Choroid plexus epithelial cell (primary cell): ENCODE measurements around the gene RAB4A.

Experiments used
- DNase-seq: peaks from one replicate; pipeline ENCODE4 v3.0.0-alpha.2; 2010; ENCODE audit warnings: low read depth
- H3K4me3 ChIP-seq: 2 replicates; pipeline ENCODE4 v1.5.1; 2011; ENCODE audit warnings: low read depth, mild to moderate bottlenecking, control low read depth, low read length, moderate library complexity
- TF ChIP-seq, protein P1 (sequence below): conservative IDR thresholded peaks from 2 replicates; pipeline ENCODE4 v1.5.1; 2011; ENCODE audit warnings: low read depth, mild to moderate bottlenecking, control low read depth, inconsistent platforms, low read length, moderate library complexity

RAB4A gene

DNA sequence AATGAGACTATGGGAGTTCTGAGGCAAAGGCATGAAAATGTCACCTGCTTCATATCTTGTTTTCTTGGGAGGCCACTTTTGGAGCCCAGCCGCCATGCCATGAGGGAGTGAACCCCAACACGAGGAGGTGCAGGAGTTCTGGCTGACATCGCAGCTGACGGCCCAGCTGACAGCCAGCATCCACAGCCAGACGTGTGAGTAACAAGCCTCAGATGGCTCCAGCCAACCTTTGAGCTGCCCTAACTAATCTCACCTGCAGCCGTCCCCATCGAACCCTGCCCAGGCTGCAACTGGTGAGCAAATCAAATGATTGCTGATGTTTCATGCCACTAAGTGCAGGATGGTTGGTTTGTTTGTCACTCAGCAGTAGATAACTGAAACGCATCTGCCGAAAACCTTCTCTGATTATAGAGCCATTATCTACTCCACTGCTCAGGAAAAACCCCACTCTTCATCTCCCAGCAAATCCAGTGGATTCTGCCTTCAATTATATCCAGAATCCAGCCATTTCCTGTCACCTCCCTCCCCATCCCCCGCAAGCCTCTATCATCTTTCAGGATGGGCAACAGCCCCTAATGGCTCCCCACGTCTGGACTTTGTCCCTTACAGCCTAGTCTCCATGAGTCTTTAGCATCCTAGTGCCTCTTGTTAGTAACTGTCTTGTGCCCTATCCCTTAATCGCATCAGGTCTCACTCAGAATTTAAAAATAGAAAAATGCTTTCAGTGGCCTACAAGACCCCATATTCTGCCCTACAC, 18.5 kb upstream of the RAB4A start:
- TF ChIP-seq, protein P1, sequence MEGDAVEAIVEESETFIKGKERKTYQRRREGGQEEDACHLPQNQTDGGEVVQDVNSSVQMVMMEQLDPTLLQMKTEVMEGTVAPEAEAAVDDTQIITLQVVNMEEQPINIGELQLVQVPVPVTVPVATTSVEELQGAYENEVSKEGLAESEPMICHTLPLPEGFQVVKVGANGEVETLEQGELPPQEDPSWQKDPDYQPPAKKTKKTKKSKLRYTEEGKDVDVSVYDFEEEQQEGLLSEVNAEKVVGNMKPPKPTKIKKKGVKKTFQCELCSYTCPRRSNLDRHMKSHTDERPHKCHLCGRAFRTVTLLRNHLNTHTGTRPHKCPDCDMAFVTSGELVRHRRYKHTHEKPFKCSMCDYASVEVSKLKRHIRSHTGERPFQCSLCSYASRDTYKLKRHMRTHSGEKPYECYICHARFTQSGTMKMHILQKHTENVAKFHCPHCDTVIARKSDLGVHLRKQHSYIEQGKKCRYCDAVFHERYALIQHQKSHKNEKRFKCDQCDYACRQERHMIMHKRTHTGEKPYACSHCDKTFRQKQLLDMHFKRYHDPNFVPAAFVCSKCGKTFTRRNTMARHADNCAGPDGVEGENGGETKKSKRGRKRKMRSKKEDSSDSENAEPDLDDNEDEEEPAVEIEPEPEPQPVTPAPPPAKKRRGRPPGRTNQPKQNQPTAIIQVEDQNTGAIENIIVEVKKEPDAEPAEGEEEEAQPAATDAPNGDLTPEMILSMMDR: no peak
- DNase-seq: no peak
- H3K4me3 ChIP-seq: no peak overlapping the region

DNA sequence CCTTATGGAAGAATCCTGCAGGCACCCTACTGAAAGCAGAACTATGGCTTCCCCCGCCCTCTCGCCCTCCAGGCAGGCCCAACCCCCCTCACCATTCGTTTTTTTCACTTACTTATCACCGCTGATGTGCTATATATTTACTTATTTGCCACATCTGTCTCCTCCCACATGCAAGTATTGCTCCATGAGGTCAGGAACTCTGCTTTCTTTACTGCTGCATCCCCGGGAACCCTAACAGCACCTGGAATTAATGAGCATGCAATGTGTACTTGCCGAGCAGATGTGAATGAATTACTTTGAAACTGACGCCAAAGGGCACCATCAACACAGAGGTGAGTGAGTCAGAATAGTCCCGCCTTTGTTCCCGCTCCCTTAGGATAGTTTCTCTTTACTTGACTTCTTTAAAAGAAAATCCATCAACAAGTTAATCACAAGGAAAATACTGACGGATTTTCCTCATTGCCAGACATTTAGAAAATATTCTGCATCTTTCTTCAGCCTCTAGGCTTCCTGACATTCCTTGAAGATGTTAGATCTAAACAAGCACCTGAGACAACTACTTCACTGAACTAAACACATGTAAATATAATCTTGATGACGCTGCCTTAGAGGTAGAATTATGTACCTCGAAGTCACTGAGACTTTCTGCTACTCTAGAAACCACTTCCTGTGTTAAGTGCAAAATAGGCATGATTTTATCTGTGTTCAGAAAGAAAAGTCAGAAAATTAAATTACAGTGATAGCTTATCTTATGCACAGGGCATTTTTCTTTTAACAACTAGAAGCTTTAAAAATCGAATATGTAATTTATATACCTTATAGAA, 17.5 kb upstream of the RAB4A start:
- TF ChIP-seq, protein P1: no peak
- peak overlapping the region; percentile 23 for H3K4me3 ChIP-seq
- DNase-seq: peak; percentile 59

DNA sequence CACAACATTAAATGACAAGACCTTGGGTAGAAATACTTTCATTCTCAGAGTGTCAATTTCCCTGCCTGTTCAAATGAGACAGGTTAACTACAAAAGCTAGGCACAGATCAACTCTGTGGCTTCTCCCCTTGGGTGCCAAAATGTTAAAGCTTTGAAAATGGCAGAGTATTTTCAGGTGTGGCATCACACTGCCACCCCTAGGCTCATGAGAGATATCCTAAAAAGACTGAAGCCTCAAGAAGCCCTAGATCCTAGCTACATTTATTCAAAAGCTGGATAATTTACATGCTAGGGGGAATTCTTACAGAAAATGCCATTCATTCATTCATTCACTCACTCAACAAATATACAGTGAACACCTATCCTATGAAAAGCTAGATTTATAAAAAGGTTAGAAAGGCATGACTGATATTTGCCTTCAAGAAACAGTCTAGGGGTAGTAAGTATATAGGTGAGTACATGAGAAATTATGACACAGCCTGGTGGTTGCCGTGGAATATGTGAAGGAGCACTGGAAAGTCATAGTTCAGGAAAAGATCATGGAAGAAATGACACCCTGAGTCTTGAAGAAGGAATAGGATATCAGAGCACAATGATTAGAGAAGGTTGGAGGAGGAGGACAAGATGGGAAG, 15.9 kb upstream of the RAB4A start:
- H3K4me3 ChIP-seq: no peak overlapping the region
- DNase-seq: peak; percentile 54
- TF ChIP-seq, protein P1: peak; percentile 54

DNA sequence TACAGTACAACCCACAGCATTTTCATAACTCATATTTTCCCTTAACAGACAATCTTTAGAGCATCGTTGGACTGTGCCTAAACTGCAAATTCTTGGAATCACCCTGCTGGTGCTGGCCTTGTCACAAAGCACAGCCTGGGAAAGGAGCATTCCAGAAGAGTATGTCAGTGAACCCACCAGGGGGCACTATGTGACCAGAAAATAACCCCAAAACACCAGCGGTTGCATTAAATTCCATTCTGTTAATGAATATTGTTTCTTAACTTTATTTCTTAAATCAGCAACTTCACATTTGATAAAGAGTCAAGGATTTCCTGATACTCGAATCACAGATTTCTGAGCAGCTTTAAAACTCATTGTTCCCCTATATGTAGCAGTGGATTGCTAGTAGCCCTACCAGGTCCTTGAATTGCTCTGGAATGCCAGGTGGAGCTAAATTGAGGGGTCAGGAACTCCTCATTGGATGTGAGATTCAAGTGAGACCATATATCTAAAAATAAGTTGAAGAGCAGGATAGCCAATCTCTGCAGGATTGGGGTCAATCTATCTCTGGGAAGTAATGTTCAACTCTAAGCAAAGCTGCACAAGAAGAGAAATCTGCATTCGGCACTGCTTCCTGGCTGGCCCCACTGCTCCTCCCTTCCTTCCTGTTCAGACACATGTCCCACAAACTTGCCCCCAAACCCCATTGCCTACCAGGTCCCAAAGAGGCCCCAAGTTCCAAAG, 12.7 kb upstream of the RAB4A start:
- TF ChIP-seq, protein P1: peak; percentile 79
- peak; percentile 83 for DNase-seq
- no peak overlapping the region for H3K4me3 ChIP-seq

DNA sequence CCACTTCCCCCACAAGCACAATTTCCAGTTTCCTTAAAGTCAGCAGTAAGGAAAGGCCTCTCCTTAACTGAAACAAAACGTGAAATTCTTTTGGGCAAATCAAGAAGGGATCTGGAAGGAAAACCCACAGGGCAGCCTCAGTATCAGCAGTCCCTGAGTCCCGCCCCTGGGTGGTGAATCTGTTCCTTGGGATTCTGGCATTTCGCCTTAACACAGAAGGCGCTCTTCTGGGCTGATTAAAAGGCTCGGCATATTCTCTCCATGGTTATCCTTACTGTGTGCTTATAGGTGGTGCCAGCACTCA, 12.2 kb upstream of the RAB4A start:
- no peak for DNase-seq
- TF ChIP-seq, protein P1: no peak
- H3K4me3 ChIP-seq: no peak overlapping the region

DNA sequence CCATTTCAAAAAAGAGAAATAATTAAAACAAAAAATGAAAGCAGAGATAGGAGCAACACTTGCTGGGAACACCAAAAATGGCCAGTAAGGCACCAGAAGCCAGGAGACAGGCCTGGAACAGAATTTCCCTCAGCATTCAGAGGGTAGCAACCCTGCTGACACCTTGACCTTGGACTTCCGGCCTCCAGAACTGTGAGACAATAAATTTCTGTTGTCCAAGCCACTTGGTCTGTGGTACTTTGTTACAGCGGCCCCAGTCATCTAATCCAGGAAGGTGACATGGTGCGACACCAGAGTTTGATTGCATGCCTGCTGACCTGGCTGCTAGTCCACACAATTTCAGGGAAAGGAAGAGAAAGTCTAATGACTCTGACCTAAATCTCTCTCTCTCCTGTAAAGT, 10.6 kb upstream of the RAB4A start:
- no peak overlapping the region for H3K4me3 ChIP-seq
- TF ChIP-seq, protein P1: no peak
- DNase-seq: no peak
